Measurements from ENCODE around the gene NBPF1. TPM values are rescaled to one million over a fixed set of nuclear protein-coding genes. Genes with fewer than 3 reads are reported as not detected.
"Not testable (repeated sequence)": the region's sequence is repeated elsewhere in the genome, so short reads cannot be mapped to it uniquely, and the experiment has no call there.

The NBPF1 gene
- total RNA-seq, 2 experiments from 2014 or later, result 1.6 to 1.9 TPM

DNA sequence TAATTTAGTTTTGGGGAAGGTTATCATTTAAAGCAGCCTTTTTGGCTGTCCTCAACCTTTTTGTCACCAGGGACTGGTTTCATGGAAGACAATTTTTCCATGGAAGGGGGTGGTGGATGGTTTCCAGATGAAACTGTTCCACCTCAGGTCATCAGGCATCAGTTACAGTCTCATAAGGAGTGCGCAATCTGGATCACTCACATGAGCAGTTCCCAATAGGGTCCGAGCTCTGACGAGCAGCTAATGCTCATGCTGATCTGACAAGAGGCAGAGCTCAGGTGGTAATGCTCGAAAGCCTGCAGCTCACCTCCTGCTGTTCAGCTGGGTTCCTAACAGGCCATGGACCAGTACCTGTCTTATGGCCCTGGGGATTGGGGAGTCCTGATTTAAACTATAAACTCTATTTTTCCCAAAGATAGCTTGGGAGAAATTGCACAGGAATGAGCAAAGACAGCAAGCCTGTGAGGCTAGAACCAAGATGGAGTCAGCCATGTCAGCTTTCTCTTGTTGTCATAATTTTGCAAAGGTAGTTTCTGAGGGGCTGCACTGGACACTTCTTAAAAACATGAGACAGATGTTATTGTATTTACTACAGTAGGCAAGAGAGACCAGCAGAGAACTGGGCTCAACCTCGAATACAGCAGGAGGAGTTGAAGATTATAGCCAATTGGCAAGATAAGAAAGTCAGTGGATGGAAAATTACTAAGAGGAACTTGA lies 96.5 kb downstream of the NBPF1 start:
- CTCF ChIA-PET, result interaction anchor here (1.1 kb wide), 1 partner anchor 104 kb away, joined by 3 read pairs; no protein-coding TSS in a partner anchor
- H3K9me3 Mint-ChIP-seq; H3K36me3 Mint-ChIP-seq (ENCODE audit: low read depth); DNase-seq; H3K4me3 Mint-ChIP-seq; H3K4me1 Mint-ChIP-seq (ENCODE audit: low read depth); intact Hi-C loops (cut with micrococcal nuclease); H3K27ac Mint-ChIP-seq: not testable (repeated sequence)
- H3K27me3 Mint-ChIP-seq (ENCODE audit: low read depth), result peaks cover 27% of the 10 kb centered on the region

DNA sequence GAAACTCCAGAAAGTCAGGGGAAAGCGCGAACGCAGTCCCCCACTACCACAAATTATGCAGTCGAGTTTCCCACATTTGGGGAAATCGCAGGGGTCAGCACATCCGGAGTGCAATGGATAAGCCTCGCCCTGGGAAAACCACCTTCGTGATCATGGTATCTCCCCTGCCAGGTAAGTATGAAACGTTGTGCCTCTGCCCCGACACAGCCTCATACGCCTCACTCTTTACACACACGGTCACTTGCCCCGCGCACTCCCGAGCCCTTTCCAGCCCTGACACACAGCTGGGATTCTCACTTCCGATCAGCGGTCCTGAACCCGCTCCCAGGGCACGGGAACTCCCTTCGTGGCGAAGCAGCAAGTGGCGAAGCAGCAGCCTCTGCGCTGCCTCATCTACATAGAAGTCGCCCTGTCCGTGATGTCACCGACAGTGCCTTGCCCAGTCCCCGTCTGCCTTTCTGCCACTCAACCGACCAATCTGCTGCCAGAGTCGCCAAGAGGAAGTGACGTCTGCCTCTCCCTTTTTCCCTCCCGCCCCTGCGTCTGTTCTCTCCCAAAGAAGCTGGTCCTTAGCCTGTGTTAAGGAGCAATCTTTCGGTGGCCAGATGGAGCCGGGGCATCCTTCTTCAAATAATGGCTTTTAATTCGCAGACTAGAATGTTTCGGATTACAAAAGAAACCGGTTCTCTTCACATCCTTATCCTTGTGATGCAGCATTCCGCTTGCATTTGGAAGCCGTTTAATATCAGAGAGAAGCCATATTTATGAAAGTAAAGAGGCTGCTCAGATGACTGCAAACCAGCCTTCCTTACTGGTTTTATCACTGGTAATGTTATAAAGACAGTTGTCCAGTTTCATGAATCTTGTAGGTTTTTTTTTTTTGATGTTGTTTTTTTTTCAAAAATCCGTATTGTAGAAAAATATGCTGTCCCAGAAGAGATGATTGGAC lies 99.0 kb downstream of the NBPF1 start, which contains the start of gene RNU1-1:
RNU1-1 (minus strand) TSS at position 179 of the 949 bp plus-strand sequence.
- H3K27me3 Mint-ChIP-seq (ENCODE audit: low read depth); H3K4me3 Mint-ChIP-seq; H3K27ac Mint-ChIP-seq; H3K4me1 Mint-ChIP-seq (ENCODE audit: low read depth); H3K36me3 Mint-ChIP-seq (ENCODE audit: low read depth); CTCF ChIA-PET; H3K9me3 Mint-ChIP-seq: not testable (repeated sequence)
- DNase-seq, result peak; percentile 81
- intact Hi-C loops (cut with micrococcal nuclease), result loop anchor here (5.0 kb wide), 2 partner anchors 72 to 388 kb away; partner anchors contain the start of gene NECAP2

DNA sequence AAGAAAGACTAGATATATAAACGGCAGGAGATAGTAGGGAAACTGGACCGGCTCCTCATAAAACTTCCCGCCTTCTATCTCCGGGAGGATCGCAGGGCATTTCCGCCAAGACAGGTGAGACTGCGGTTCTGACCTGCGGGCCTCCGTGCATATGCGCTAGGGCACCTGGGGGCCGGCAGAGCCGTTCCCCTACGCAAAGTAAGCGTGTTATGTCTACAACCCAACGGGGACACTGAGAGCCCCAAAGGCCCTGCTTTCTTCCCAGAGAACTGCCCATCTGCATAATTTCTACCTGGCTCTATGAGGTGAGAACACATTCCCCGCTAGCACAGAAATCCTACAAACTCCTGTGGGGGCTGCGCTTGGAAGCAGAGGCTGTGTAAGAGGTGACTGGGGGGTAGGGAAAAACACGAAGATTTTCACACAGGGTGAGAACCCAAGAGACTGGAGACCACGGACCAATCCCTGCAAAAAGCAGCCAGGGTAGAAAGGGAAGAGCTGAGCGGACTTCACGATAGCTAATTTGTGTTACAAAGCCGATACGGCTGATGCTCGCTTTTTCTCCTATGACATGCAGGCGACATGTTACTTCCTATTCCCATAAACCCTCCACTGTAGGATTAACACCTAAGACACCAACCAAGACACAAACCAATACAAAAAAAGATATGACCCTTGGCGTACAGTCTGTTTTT lies 99.8 kb downstream of the NBPF1 start:
- H3K9me3 Mint-ChIP-seq; H3K27ac Mint-ChIP-seq; H3K4me3 Mint-ChIP-seq; H3K27me3 Mint-ChIP-seq (ENCODE audit: low read depth); H3K36me3 Mint-ChIP-seq (ENCODE audit: low read depth); CTCF ChIA-PET; H3K4me1 Mint-ChIP-seq (ENCODE audit: low read depth): not testable (repeated sequence)
- DNase-seq, result peak; percentile 58
- intact Hi-C loops (cut with micrococcal nuclease), result loop anchor here (5.0 kb wide), 2 partner anchors 71 to 389 kb away; partner anchors contain the start of gene NECAP2

DNA sequence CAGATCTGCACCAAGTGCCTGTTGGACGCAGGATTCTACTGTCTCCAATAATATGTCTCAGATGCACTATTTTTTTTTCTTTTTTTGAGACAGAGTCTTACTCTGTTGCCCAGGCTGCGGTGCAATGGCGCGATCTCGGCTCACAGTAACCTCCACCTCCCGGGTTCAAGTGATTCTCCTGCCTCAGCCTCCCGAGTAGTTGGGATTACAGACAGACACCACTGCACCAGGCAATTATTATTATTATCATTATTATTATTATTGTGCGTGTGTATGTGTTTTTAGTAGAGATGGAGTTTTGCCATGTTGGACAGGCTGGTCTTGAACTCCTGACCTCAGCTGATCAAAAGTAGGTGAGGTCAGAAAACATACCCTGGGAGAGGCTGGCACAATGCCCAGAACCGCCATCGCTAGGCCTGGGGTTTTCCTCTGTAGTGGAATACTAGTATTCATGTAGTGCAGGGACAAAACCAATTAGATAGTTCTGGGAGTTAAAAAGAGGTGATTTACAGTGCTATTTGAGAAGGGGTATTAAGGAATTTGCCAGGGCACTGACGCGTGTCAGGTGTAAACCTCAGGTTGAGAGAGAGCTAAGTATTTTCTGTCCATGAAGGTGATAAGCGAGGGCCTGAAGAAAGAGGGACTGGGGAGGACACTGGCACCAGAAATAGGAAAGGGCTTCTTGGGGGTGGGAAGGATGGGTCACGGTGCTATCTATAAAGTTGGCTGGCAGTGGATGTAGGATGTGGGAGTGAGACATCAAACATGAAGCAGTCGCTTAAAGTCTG lies 100.5 kb downstream of the NBPF1 start:
- H3K4me3 Mint-ChIP-seq; H3K4me1 Mint-ChIP-seq (ENCODE audit: low read depth); H3K27me3 Mint-ChIP-seq (ENCODE audit: low read depth); CTCF ChIA-PET; H3K9me3 Mint-ChIP-seq; H3K36me3 Mint-ChIP-seq (ENCODE audit: low read depth); H3K27ac Mint-ChIP-seq: not testable (repeated sequence)
- intact Hi-C loops (cut with micrococcal nuclease), result loop anchor here (5.0 kb wide), 2 partner anchors 71 to 389 kb away; partner anchors contain the start of gene NECAP2
- DNase-seq, result peak; percentile 44

Other genes starting within 250 kb of the NBPF1 start
- gene SZRD1, start 246.3 kb downstream of the NBPF1 start, total RNA-seq, result 100 to 1,000 TPM; 169 to 179 TPM
- not detected for gene SPATA21, start 176.1 kb downstream of the NBPF1 start, total RNA-seq
- 10 to 100 TPM; 53.3 to 53.4 TPM for gene NECAP2, start 172.8 kb downstream of the NBPF1 start, total RNA-seq
- 1,000 to 10,000 TPM; 1,341 to 1,386 TPM for gene RNU1-1, start 99.3 kb downstream of the NBPF1 start, total RNA-seq
- 1,000 to 10,000 TPM; 1,341 to 1,386 TPM for gene RNU1-3, start 53.4 kb upstream of the NBPF1 start, total RNA-seq
- gene RNU1-4, start 127.0 kb upstream of the NBPF1 start, total RNA-seq, result 1,000 to 10,000 TPM; 1,341 to 1,386 TPM

All from activated naive CD4-positive, alpha-beta T cell treated with anti-CD3 and anti-CD28 coated beads for 36 hours (primary cell).